HCT116 (cell line): ENCODE data around the gene PCCA. TPM values are rescaled to one million over a fixed set of nuclear protein-coding genes. Genes with fewer than 3 reads are reported as not detected.

Source experiments
- ATAC-seq: fragments of 200-7000 bp; cut with Tn5 transposase; 2 replicates; pipeline ENCODE4 v1.9.1; 2020; ENCODE audit warnings: mild to moderate bottlenecking, moderate library complexity
- BruUV-seq: library from RNA; stranded (reverse); fragments of 400-500 nt; replicated peaks from 2 replicates; lab custom pipeline; 2021; lab: Mats Ljungman, UMichigan
- CTCF ChIA-PET: fragments of 300-600 bp; sonication (Branson Sonifier 250); formaldehyde crosslinking; loops from one replicate; lab custom pipeline; 2021; ENCODE audit warnings: antibody characterized with exemption; lab: Charles Lee
- POLR2A ChIA-PET: fragments of 300-600, 350-600 bp; sonication (Branson Sonifier 250); formaldehyde crosslinking; loops from one replicate; lab custom pipeline; 2021; ENCODE audit warnings: antibody characterized with exemption; lab: Charles Lee
- RAD21 ChIA-PET, 2 experiments: fragments of 300-600 bp; sonication (Branson Sonifier 250); formaldehyde crosslinking; loops; one replicate each; lab custom pipeline; 2023; ENCODE audit warnings: low total read pairs in 2 of 2; ENCODE audit not compliant: uncharacterized antibody in 2 of 2, unreplicated experiment in 2 of 2, low non-redundant PET in 1 of 2; lab: Charles Lee
- DNase-seq: peaks from one replicate; pipeline ENCODE4 v3.0.0-alpha.2; 2010; ENCODE audit warnings: low read depth, low spot score
- H2AFZ ChIP-seq: fragments of 200-600 bp; shearing (Covaris generic), sonication (generic); 2 replicates; pipeline ENCODE4 v1.6.1; 2017; ENCODE audit warnings: low read depth, mixed run types, mixed read lengths, antibody characterized with exemption, low read length; ENCODE audit not compliant: poor library complexity, severe bottlenecking
- H3K27ac ChIP-seq: 2 replicates; pipeline ENCODE4 v1.5.1; 2012; ENCODE audit warnings: low read depth, low read length
- H3K27me3 ChIP-seq: fragments of 200-600 bp; sonication (generic); 2 replicates; pipeline ENCODE4 v1.6.1; 2016; ENCODE audit warnings: mixed run types, low read length, mixed read lengths; ENCODE audit not compliant: insufficient read depth
- H3K36me3 ChIP-seq, 2 experiments: fragments of 200-500 bp in 1 of 2; fragments of 200-600 bp in 1 of 2; sonication (Bioruptor generic) in 1 of 2; sonication (generic) in 1 of 2; 2 replicates each; pipeline versions ENCODE4 v1.5.1 to v1.6.1; 2014 to 2016; ENCODE audit warnings: low read length in 2 of 2, inconsistent platforms in 1 of 2, mixed read lengths in 1 of 2, mixed run types in 1 of 2; ENCODE audit not compliant: insufficient read depth in 2 of 2, control insufficient read depth in 1 of 2
- H3K4me1 ChIP-seq, 2 experiments: fragments of 200-600 bp in 1 of 2; sonication (generic) in 1 of 2; 2 replicates each; pipeline versions ENCODE4 v1.5.1 to v1.6.1; 2012 to 2017; ENCODE audit warnings: low read length in 2 of 2, inconsistent platforms in 1 of 2, mild to moderate bottlenecking in 1 of 2, mixed read lengths in 1 of 2, mixed run types in 1 of 2, moderate library complexity in 1 of 2; ENCODE audit not compliant: insufficient read depth in 2 of 2, control insufficient read depth in 1 of 2
- H3K4me2 ChIP-seq: fragments of 200-600 bp; sonication (generic); 2 replicates; pipeline ENCODE4 v1.6.1; 2017; ENCODE audit warnings: mixed run types, low read length, mixed read lengths
- H3K4me3 ChIP-seq, 2 experiments: fragments of 200-600 bp in 1 of 2; sonication (generic) in 1 of 2; replicated peaks in 1 of 2; 2 replicates each; pipeline ENCODE4 v1.5.1; 2011 to 2016; ENCODE audit warnings: low read length in 2 of 2, control low read depth in 1 of 2, low read depth in 1 of 2, mild to moderate bottlenecking in 1 of 2, mixed read lengths in 1 of 2, mixed run types in 1 of 2
- H3K79me2 ChIP-seq: fragments of 200-600 bp; sonication (generic); 2 replicates; pipeline ENCODE4 v1.6.1; 2017; ENCODE audit warnings: mild to moderate bottlenecking, mixed run types, low read length, moderate library complexity, mixed read lengths; ENCODE audit not compliant: insufficient read depth
- H3K9ac ChIP-seq: fragments of 200-600 bp; sonication (generic); 2 replicates; pipeline ENCODE4 v1.6.1; 2016; ENCODE audit warnings: low read length, mixed read lengths
- H3K9me2 ChIP-seq: fragments of 200-600 bp; sonication (generic), shearing (Covaris generic); 2 replicates; pipeline ENCODE4 v1.6.1; 2017; ENCODE audit warnings: mixed run types, mild to moderate bottlenecking, moderate library complexity; ENCODE audit not compliant: insufficient read depth
- H3K9me3 ChIP-seq, 2 experiments: fragments of 200-500 bp in 1 of 2; fragments of 200-600 bp in 1 of 2; sonication (Bioruptor generic) in 1 of 2; sonication (generic) in 1 of 2; 2 replicates each; pipeline ENCODE4 v1.6.1; 2014 to 2017; ENCODE audit warnings: low read length in 2 of 2, mixed read lengths in 2 of 2, inconsistent platforms in 1 of 2, low read depth in 1 of 2, mild to moderate bottlenecking in 1 of 2, mixed run types in 1 of 2, moderate library complexity in 1 of 2; ENCODE audit not compliant: control insufficient read depth in 1 of 2, insufficient read depth in 1 of 2
- H4K20me1 ChIP-seq: fragments of 200-600 bp; sonication (generic), shearing (Covaris generic); 2 replicates; pipeline ENCODE4 v1.6.1; 2017; ENCODE audit warnings: mixed run types, mild to moderate bottlenecking, moderate library complexity; ENCODE audit not compliant: insufficient read depth
- CBX3 ChIP-seq: IDR thresholded peaks from 2 replicates; pipeline ENCODE4 v1.6.1; 2012; ENCODE audit warnings: low read depth
- CEBPB ChIP-seq: IDR thresholded peaks from 2 replicates; pipeline ENCODE4 v1.6.1; 2012; ENCODE audit warnings: low read depth
- EGR1 ChIP-seq: IDR thresholded peaks from 2 replicates; pipeline ENCODE4 v1.6.1; 2012; ENCODE audit warnings: low read depth
- ELF1 ChIP-seq: IDR thresholded peaks from 2 replicates; pipeline ENCODE4 v1.6.1; 2012; ENCODE audit warnings: low read depth, borderline replicate concordance
- EZH2phosphoT487 ChIP-seq: fragments of 200-600 bp; IDR thresholded peaks from 2 replicates; pipeline ENCODE4 v1.6.1; 2018; ENCODE audit warnings: antibody characterized with exemption, borderline replicate concordance
- POLR2AphosphoS5 ChIP-seq: IDR thresholded peaks from 2 replicates; pipeline ENCODE4 v1.6.1; 2011; ENCODE audit warnings: mild to moderate bottlenecking, low read depth, low read length, moderate library complexity
- RAD21 ChIP-seq: IDR thresholded peaks from 2 replicates; pipeline ENCODE4 v1.6.1; 2012; ENCODE audit warnings: low read depth, mild to moderate bottlenecking
- SIN3A ChIP-seq: IDR thresholded peaks from 2 replicates; pipeline ENCODE4 v1.6.1; 2012; ENCODE audit warnings: low read depth
- SRF ChIP-seq: IDR thresholded peaks from 2 replicates; pipeline ENCODE4 v1.6.1; 2012; ENCODE audit warnings: low read depth
- TCF7L2 ChIP-seq: IDR thresholded peaks from 2 replicates; pipeline ENCODE4 v1.7.0; 2011; ENCODE audit warnings: borderline replicate concordance, inconsistent platforms; ENCODE audit not compliant: insufficient read depth, insufficient read length; ENCODE audit errors: extremely low read depth
- YY1 ChIP-seq: IDR thresholded peaks from 2 replicates; pipeline ENCODE4 v1.6.1; 2011; ENCODE audit warnings: low read length, low read depth, moderate library complexity, mild to moderate bottlenecking; ENCODE audit not compliant: insufficient replicate concordance; ENCODE audit errors: extremely low read depth
- ZNF274 ChIP-seq: fragments of 200-500 bp; sonication (Bioruptor generic); IDR thresholded peaks from 2 replicates; pipeline ENCODE4 v1.6.1; 2014; ENCODE audit warnings: mild to moderate bottlenecking, low read depth, low read length, inconsistent platforms
- intact Hi-C: fragments of 100-400 bp; cut with micrococcal nuclease; formaldehyde crosslinking; loops from 2 replicates; pipeline ENCODE4 v1.10.0; 2022
- total RNA-seq: library from RNA; stranded (reverse); gene quantifications from one replicate; pipeline ENCODE4 v1.2.1, GENCODE V29; 2021; ENCODE audit not compliant: unreplicated experiment
- TF ChIP-seq, protein P1 (sequence below), 3 experiments: fragments of 200-600 bp in 1 of 3; sonication (generic) in 1 of 3; IDR thresholded peaks in 2 of 3; conservative IDR thresholded peaks in 1 of 3; 2 replicates each; pipeline ENCODE4 v1.5.1; 2012 to 2017; ENCODE audit warnings: low read depth in 2 of 3, low read length in 2 of 3, antibody characterized with exemption in 1 of 3, borderline replicate concordance in 1 of 3, control low read depth in 1 of 3, mild to moderate bottlenecking in 1 of 3, mixed read lengths in 1 of 3, mixed run types in 1 of 3, moderate library complexity in 1 of 3; ENCODE audit not compliant: insufficient read depth in 1 of 3
- TF ChIP-seq, protein P2 (sequence below): IDR thresholded peaks from 2 replicates; pipeline ENCODE4 v1.6.1; 2012
- TF ChIP-seq, protein P3 (sequence below): IDR thresholded peaks from 2 replicates; pipeline ENCODE4 v1.6.1; 2012
- TF ChIP-seq, protein P4 (sequence below): IDR thresholded peaks from 2 replicates; pipeline ENCODE4 v1.6.1; 2012; ENCODE audit warnings: low read depth

Gene PCCA
- total RNA-seq, 1 experiment from 2014 or later = 23.0 TPM

DNA sequence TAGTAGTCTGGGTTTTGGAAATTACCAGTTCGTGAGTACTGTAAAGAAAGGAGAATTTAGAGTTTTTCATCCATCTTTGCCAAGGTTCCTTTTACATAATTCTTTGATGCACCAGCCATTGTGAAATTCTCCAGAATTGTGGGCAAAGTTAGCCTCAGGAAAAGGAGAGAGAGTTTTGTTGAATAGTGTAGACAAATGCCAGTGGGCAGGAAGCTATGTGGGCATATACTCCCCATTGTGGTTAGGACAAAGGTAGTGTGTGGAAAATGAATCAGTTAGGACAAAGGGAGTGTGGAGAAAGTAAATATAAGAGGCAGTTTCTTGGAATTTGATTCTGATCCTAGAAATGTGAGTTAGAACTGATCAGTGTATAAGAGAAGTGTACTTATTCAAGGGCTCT lies 67.9 kb downstream of the PCCA start:
- no peak overlapping the region for H2AFZ ChIP-seq
- ATAC-seq = no peak
- H3K79me2 ChIP-seq = no peaks in the 10 kb centered on the region
- no peak overlapping the region for H3K4me3 ChIP-seq
- no peaks in the 10 kb centered on the region for H3K27me3 ChIP-seq
- no peaks in the 10 kb centered on the region for H3K4me1 ChIP-seq
- no peaks in the 10 kb centered on the region for H3K9me2 ChIP-seq
- H3K4me2 ChIP-seq = no peak overlapping the region
- RAD21 ChIA-PET = no interaction called here
- no peak overlapping the region for H3K9ac ChIP-seq
- no peaks in the 10 kb centered on the region for H4K20me1 ChIP-seq
- CTCF ChIA-PET = no interaction called here
- no peak for TF ChIP-seq RAD21
- no peaks in the 10 kb centered on the region for H3K9me3 ChIP-seq
- no peak for DNase-seq
- no peaks in the 10 kb centered on the region for H3K36me3 ChIP-seq
- intact Hi-C loops = no loop called here
- H3K27ac ChIP-seq = no peak overlapping the region
- POLR2A ChIA-PET = no interaction called here
- BruUV-seq = TSS peak; percentile 36

DNA sequence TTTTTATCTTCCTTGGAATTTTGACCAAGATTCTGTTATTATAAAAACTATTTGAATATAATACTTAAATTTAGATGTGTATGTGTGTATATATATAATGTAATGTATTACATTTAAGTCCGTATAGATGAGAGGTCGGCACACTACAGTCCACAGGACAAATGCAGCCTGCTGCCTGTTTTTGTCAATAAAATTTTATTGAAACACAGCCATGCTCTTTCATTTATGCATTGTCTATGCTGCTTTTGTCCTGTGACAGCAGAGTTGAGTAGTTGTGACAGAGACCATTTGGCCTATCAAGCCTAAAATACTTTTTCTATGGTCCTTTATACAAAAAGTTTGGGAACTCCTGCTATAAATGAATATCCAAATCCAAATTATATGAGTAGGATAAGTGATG lies 69.7 kb downstream of the PCCA start:
- Histone ChIP-seq H3K4me1 (no peaks in the 10 kb centered on the region), H3K79me2 (no peaks in the 10 kb centered on the region), H3K36me3 (no peaks in the 10 kb centered on the region), H3K9me3 (no peaks in the 10 kb centered on the region), H3K4me2 (no peak overlapping the region), H3K9me2 (no peaks in the 10 kb centered on the region), H3K4me3 (no peak overlapping the region), H2AFZ (no peak overlapping the region), H3K27me3 (no peaks in the 10 kb centered on the region), H3K9ac (no peak overlapping the region), H4K20me1 (no peaks in the 10 kb centered on the region), H3K27ac (no peak overlapping the region)
- DNase-seq (no peak), ATAC-seq (no peak)
- BruUV-seq = no TSS peak
- CTCF ChIA-PET = no interaction called here
- POLR2A ChIA-PET = no interaction called here
- RAD21 ChIA-PET = no interaction called here
- intact Hi-C loops = no loop called here
- TF ChIP-seq EZH2phosphoT487 (no peak), POLR2AphosphoS5 (no peak), ZNF274 (no peak), SRF (no peak), RAD21 (no peak), SIN3A (no peak), YY1 (no peak), EGR1 (no peak), TCF7L2 (no peak), ELF1 (no peak), CBX3 (no peak), CEBPB (no peak)
- TF ChIP-seq, protein P1, sequence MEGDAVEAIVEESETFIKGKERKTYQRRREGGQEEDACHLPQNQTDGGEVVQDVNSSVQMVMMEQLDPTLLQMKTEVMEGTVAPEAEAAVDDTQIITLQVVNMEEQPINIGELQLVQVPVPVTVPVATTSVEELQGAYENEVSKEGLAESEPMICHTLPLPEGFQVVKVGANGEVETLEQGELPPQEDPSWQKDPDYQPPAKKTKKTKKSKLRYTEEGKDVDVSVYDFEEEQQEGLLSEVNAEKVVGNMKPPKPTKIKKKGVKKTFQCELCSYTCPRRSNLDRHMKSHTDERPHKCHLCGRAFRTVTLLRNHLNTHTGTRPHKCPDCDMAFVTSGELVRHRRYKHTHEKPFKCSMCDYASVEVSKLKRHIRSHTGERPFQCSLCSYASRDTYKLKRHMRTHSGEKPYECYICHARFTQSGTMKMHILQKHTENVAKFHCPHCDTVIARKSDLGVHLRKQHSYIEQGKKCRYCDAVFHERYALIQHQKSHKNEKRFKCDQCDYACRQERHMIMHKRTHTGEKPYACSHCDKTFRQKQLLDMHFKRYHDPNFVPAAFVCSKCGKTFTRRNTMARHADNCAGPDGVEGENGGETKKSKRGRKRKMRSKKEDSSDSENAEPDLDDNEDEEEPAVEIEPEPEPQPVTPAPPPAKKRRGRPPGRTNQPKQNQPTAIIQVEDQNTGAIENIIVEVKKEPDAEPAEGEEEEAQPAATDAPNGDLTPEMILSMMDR (IDR thresholded peaks at IDR 0.05 in 2 of 3, conservative IDR thresholded peaks at IDR 0.05 in 1 of 3; ENCODE audit: borderline replicate concordance in 1 of 3, insufficient read depth in 1 of 3, low read depth in 2 of 3, low read length in 2 of 3) = no peak
- TF ChIP-seq, protein P2, sequence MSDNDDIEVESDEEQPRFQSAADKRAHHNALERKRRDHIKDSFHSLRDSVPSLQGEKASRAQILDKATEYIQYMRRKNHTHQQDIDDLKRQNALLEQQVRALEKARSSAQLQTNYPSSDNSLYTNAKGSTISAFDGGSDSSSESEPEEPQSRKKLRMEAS = no peak
- TF ChIP-seq, protein P3, sequence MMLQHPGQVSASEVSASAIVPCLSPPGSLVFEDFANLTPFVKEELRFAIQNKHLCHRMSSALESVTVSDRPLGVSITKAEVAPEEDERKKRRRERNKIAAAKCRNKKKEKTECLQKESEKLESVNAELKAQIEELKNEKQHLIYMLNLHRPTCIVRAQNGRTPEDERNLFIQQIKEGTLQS = no peak
- TF ChIP-seq, protein P4, sequence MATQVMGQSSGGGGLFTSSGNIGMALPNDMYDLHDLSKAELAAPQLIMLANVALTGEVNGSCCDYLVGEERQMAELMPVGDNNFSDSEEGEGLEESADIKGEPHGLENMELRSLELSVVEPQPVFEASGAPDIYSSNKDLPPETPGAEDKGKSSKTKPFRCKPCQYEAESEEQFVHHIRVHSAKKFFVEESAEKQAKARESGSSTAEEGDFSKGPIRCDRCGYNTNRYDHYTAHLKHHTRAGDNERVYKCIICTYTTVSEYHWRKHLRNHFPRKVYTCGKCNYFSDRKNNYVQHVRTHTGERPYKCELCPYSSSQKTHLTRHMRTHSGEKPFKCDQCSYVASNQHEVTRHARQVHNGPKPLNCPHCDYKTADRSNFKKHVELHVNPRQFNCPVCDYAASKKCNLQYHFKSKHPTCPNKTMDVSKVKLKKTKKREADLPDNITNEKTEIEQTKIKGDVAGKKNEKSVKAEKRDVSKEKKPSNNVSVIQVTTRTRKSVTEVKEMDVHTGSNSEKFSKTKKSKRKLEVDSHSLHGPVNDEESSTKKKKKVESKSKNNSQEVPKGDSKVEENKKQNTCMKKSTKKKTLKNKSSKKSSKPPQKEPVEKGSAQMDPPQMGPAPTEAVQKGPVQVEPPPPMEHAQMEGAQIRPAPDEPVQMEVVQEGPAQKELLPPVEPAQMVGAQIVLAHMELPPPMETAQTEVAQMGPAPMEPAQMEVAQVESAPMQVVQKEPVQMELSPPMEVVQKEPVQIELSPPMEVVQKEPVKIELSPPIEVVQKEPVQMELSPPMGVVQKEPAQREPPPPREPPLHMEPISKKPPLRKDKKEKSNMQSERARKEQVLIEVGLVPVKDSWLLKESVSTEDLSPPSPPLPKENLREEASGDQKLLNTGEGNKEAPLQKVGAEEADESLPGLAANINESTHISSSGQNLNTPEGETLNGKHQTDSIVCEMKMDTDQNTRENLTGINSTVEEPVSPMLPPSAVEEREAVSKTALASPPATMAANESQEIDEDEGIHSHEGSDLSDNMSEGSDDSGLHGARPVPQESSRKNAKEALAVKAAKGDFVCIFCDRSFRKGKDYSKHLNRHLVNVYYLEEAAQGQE = no peak
